H1 (cell line): ENCODE measurements around the gene KCNK7. TPM values are rescaled to one million over a fixed set of nuclear protein-coding genes. Genes with fewer than 3 reads are reported as not detected.

Experiments used
- CTCF ChIA-PET: fragments of 300-600 bp; sonication (Branson Sonifier 250); formaldehyde crosslinking; loops from one replicate; lab custom pipeline; 2021; ENCODE audit not compliant: partially characterized antibody; lab: Charles Lee
- POLR2A ChIA-PET: fragments of 300-600 bp; sonication (Branson Sonifier 250); formaldehyde crosslinking; loops from one replicate; lab custom pipeline; 2021; ENCODE audit warnings: inconsistent platforms; ENCODE audit not compliant: partially characterized antibody; lab: Charles Lee
- DNase-seq, 2 experiments: peaks; one replicate each; pipeline versions ENCODE4 v3.0.0 to v3.0.0-alpha.2; 2010 to 2022; ENCODE audit warnings: low spot score in 2 of 2, low read depth in 1 of 2, mixed read lengths in 1 of 2
- FAIRE-seq: peaks from 2 replicates; lab custom pipeline; 2011; peaks lifted over from hg19 to GRCh38; lab: Jason Lieb, UNC
- H2AFZ ChIP-seq: 2 replicates; pipeline ENCODE4 v1.8.1; 2012; ENCODE audit warnings: low read length, inconsistent platforms
- H2AK5ac ChIP-seq: 2 replicates; pipeline ENCODE4 v1.6.1; 2013; ENCODE audit warnings: low read depth, low read length
- H2BK120ac ChIP-seq: replicated peaks from 2 replicates; pipeline ENCODE3; 2013; ENCODE audit warnings: low read depth, low read length, inconsistent platforms
- H2BK12ac ChIP-seq: 2 replicates; pipeline ENCODE4 v1.6.1; 2013; ENCODE audit warnings: low read depth, low read length
- H2BK15ac ChIP-seq: 2 replicates; pipeline ENCODE4 v1.6.1; 2013; ENCODE audit warnings: low read length
- H2BK20ac ChIP-seq: 2 replicates; pipeline ENCODE4 v1.6.1; 2013; ENCODE audit warnings: low read length
- H2BK5ac ChIP-seq: 2 replicates; pipeline ENCODE4 v1.6.1; 2013; ENCODE audit warnings: low read depth, low read length
- H3K14ac ChIP-seq: 2 replicates; pipeline ENCODE4 v1.6.1; 2013; ENCODE audit warnings: inconsistent platforms; ENCODE audit not compliant: insufficient read length
- H3K18ac ChIP-seq: 2 replicates; pipeline ENCODE4 v1.6.1; 2013; ENCODE audit warnings: low read length; ENCODE audit errors: extremely low read depth
- H3K23ac ChIP-seq: 2 replicates; pipeline ENCODE4 v1.6.1; 2013; ENCODE audit warnings: inconsistent platforms; ENCODE audit not compliant: insufficient read length
- H3K23me2 ChIP-seq: 2 replicates; pipeline ENCODE4 v1.6.1; 2013; ENCODE audit warnings: low read depth, low read length
- H3K27ac ChIP-seq: 2 replicates; pipeline ENCODE4 v1.6.1; 2011; ENCODE audit warnings: low read depth, low read length, inconsistent platforms
- H3K27me3 ChIP-seq, 4 experiments: replicated peaks in 1 of 4; 1 replicate in 1 of 4; 2 replicates in 3 of 4; pipeline versions ENCODE4 v1.6.1 to v1.8.1; 2011 to 2013; ENCODE audit warnings: low read length in 3 of 4, mild to moderate bottlenecking in 3 of 4, inconsistent platforms in 2 of 4, mixed read lengths in 2 of 4, moderate library complexity in 1 of 4; ENCODE audit not compliant: control insufficient read depth in 3 of 4, insufficient read depth in 3 of 4; ENCODE audit errors: extremely low read depth in 1 of 4
- H3K36me3 ChIP-seq, 4 experiments: 2 replicates each; pipeline versions ENCODE4 v1.6.1 to v1.8.1; 2011 to 2013; ENCODE audit warnings: mild to moderate bottlenecking in 4 of 4, low read length in 3 of 4, moderate library complexity in 2 of 4, control low read depth in 1 of 4, inconsistent platforms in 1 of 4; ENCODE audit not compliant: insufficient read depth in 4 of 4, control insufficient read depth in 2 of 4
- H3K4ac ChIP-seq: replicated peaks from 2 replicates; pipeline ENCODE3; 2013; ENCODE audit warnings: low read length, low read depth, mixed read lengths, inconsistent platforms; ENCODE audit not compliant: insufficient read length
- H3K4me1 ChIP-seq, 4 experiments: replicated peaks in 1 of 4; 1 replicate in 1 of 4; 2 replicates in 3 of 4; pipeline versions ENCODE4 v1.6.1 to v1.8.1; 2011 to 2013; ENCODE audit warnings: low read length in 3 of 4, inconsistent platforms in 2 of 4, mixed read lengths in 1 of 4; ENCODE audit not compliant: insufficient read depth in 4 of 4, control insufficient read depth in 3 of 4
- H3K4me2 ChIP-seq, 2 experiments: 2 replicates each; pipeline versions ENCODE4 v1.6.1 to v1.8.1; 2011 to 2013; ENCODE audit warnings: low read depth in 2 of 2, low read length in 2 of 2, control low read depth in 1 of 2, inconsistent platforms in 1 of 2, mild to moderate bottlenecking in 1 of 2; ENCODE audit not compliant: insufficient read depth in 1 of 2
- H3K4me3 ChIP-seq, 4 experiments: fragments of 200-600, 300-600 bp in 1 of 4; sonication (generic), shearing (Covaris generic), sonication (Bioruptor Twin) in 1 of 4; 2 replicates each; pipeline versions ENCODE4 v1.5.1 to v1.8.1; 2011 to 2016; ENCODE audit warnings: low read length in 4 of 4, low read depth in 3 of 4, control low read depth in 2 of 4, inconsistent platforms in 2 of 4, mild to moderate bottlenecking in 2 of 4, mixed read lengths in 1 of 4, moderate library complexity in 1 of 4; ENCODE audit not compliant: insufficient read depth in 2 of 4; ENCODE audit errors: extremely low read depth in 1 of 4
- H3K56ac ChIP-seq: replicated peaks from 2 replicates; pipeline ENCODE3; 2013; ENCODE audit warnings: low read depth, mild to moderate bottlenecking, mixed read lengths, low read length, inconsistent platforms; ENCODE audit not compliant: insufficient read length
- H3K79me1 ChIP-seq: 2 replicates; pipeline ENCODE4 v1.6.1; 2013; ENCODE audit warnings: low read depth, low read length, control low read depth
- H3K79me2 ChIP-seq, 2 experiments: 2 replicates each; pipeline versions ENCODE4 v1.6.1 to v1.8.1; 2012 to 2013; ENCODE audit warnings: low read length in 2 of 2, mild to moderate bottlenecking in 2 of 2, inconsistent platforms in 1 of 2; ENCODE audit not compliant: insufficient read depth in 2 of 2, control insufficient read depth in 1 of 2
- H3K9ac ChIP-seq, 4 experiments: replicated peaks in 1 of 4; 1 replicate in 1 of 4; 2 replicates in 3 of 4; pipeline versions ENCODE4 v1.6.1 to v1.8.1; 2011 to 2013; ENCODE audit warnings: low read depth in 3 of 4, low read length in 3 of 4, control low read depth in 2 of 4, mild to moderate bottlenecking in 2 of 4, moderate library complexity in 2 of 4, inconsistent platforms in 1 of 4; ENCODE audit errors: extremely low read depth in 1 of 4
- H3K9me3 ChIP-seq, 2 experiments: 2 replicates each; pipeline versions ENCODE4 v1.6.1 to v1.8.1; 2012 to 2013; ENCODE audit warnings: mild to moderate bottlenecking in 2 of 2, moderate library complexity in 2 of 2, control low read depth in 1 of 2, inconsistent platforms in 1 of 2, low read depth in 1 of 2, low read length in 1 of 2, mixed read lengths in 1 of 2; ENCODE audit not compliant: insufficient read depth in 2 of 2
- H4K20me1 ChIP-seq, 2 experiments: replicated peaks in 1 of 2; 2 replicates each; pipeline versions ENCODE3 to v1.8.1; 2011 to 2013; ENCODE audit warnings: inconsistent platforms in 2 of 2, low read length in 2 of 2, mild to moderate bottlenecking in 1 of 2; ENCODE audit not compliant: insufficient read depth in 2 of 2, control insufficient read depth in 1 of 2
- H4K5ac ChIP-seq: 2 replicates; pipeline ENCODE4 v1.6.1; 2013; ENCODE audit warnings: low read length, low read depth, mixed read lengths, inconsistent platforms; ENCODE audit not compliant: insufficient read length
- H4K8ac ChIP-seq: 2 replicates; pipeline ENCODE4 v1.8.0; 2013; ENCODE audit warnings: mild to moderate bottlenecking, moderate library complexity, low read length, inconsistent platforms; ENCODE audit not compliant: insufficient read depth; ENCODE audit errors: extremely low read depth
- H4K91ac ChIP-seq: replicated peaks from 2 replicates; pipeline ENCODE3; 2013; ENCODE audit warnings: low read length, mixed read lengths, inconsistent platforms; ENCODE audit not compliant: insufficient read length
- ATF2 ChIP-seq: IDR thresholded peaks from 2 replicates; pipeline ENCODE4 v1.6.1; 2012; ENCODE audit warnings: low read length, inconsistent platforms
- CREB1 ChIP-seq: IDR thresholded peaks from 2 replicates; pipeline ENCODE4 v1.6.1; 2012; ENCODE audit warnings: inconsistent platforms
- EP300 ChIP-seq, 2 experiments: IDR thresholded peaks; 1 replicate in 1 of 2; 2 replicates in 1 of 2; pipeline ENCODE4 v1.6.1; 2011 to 2012; ENCODE audit warnings: low read depth in 2 of 2, low read length in 2 of 2, mild to moderate bottlenecking in 2 of 2, borderline replicate concordance in 1 of 2, inconsistent platforms in 1 of 2, moderate library complexity in 1 of 2
- GTF2F1 ChIP-seq: IDR thresholded peaks from 2 replicates; pipeline ENCODE4 v1.6.1; 2012; ENCODE audit warnings: low read depth, low read length, improper control_type of control experiment, borderline replicate concordance
- POLR2A ChIP-seq, 2 experiments: IDR thresholded peaks; 1 replicate in 1 of 2; 2 replicates in 1 of 2; pipeline ENCODE4 v1.6.1; 2011; ENCODE audit warnings: low read depth in 2 of 2, low read length in 2 of 2, mild to moderate bottlenecking in 2 of 2; ENCODE audit errors: control extremely low read depth in 1 of 2
- USF2 ChIP-seq: IDR thresholded peaks from 2 replicates; pipeline ENCODE4 v1.6.1; 2011; ENCODE audit warnings: low read length, improper control_type of control experiment
- YY1 ChIP-seq: IDR thresholded peaks from 2 replicates; pipeline ENCODE4 v1.6.1; 2011; ENCODE audit warnings: low read depth, mild to moderate bottlenecking, low read length
- WGBS, 2 experiments: shearing (Covaris generic) in 1 of 2; methylation state at CpG; one replicate each; pipeline versions ENCODE4 v1.1.6 to v1.1.7; 2013 to 2015; ENCODE audit warnings: low lambda C conversion rate in 2 of 2, mixed read lengths in 2 of 2, inconsistent platforms in 1 of 2, low coverage in 1 of 2, missing lambda C conversion rate in 1 of 2; ENCODE audit not compliant: insufficient replicate concordance in 2 of 2, insufficient coverage in 1 of 2, insufficient read length in 1 of 2; ENCODE audit errors: extremely low coverage in 1 of 2, missing lambda C conversion rate in 1 of 2; 5-methylcytosine and 5-hydroxymethylcytosine counted together
- polyA plus RNA-seq, 7 experiments: library from polyadenylated mRNA; depleted of rRNA in 3 of 7; stranded (reverse) in 5 of 7; unstranded in 2 of 7; fragments of >200 nt in 5 of 7; fragments of 200-250 nt in 2 of 7; gene quantifications; 1 replicate in 5 of 7; 2 replicates in 1 of 7; 4 replicates in 1 of 7; pipeline versions ENCODE4 v1.2.1 to v1.2.3, GENCODE V29; 2011 to 2013; ENCODE audit warnings: missing spikeins in 2 of 7, mixed read lengths in 2 of 7
- total RNA-seq: library from RNA; stranded (reverse); fragmentation: NEBNext Ultra II Directional; extraction: Animal tissue kit (Norgen Biotek cat#: 25700); gene quantifications from 2 replicates; pipeline ENCODE4 v1.2.1, GENCODE V29; 2021

KCNK7 gene
- total and polyA plus RNA-seq, 2 of the 8 experiments (the other 6 are each of a cell fraction or from before 2014, with no cell fraction given) = 0.74 to 1.0 TPM

DNA sequence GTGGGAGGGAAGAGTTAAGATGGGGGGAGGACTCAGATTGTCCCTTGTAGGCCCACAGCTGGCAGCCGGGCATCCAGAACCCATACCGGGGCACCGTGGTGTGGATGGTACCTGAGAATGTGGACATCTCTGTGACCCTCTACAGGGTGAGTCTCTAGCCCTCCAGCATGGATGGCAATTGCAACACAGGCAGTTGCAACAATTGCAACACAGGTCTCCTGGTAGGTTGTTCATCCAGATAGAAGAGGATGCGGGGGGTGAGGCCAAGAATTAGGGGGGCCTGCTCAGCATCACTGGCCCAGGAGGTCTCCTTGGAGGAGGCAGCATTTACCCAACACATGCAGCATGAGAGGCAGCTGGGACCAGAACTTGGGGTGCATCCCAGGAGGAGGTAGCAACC, 16.3 kb downstream of the KCNK7 start:
- Histone ChIP-seq H3K23ac (no peak overlapping the region), H3K56ac (no peak overlapping the region), H3K4me1 (peaks cover 8 to 17% (median 10%) of the 10 kb centered on the region in 4 experiments; a peak in 6 of 7 replicates), H2BK5ac (no peak overlapping the region), H3K4me3 (no peak overlapping the region), H4K20me1 (peaks cover 0 to 7% of the 10 kb centered on the region in 2 experiments), H3K79me2 (no peaks in the 10 kb centered on the region), H3K9ac (no peak overlapping the region), H2BK20ac (no peak overlapping the region), H3K27me3 (peaks cover 15 to 59% (median 44%) of the 10 kb centered on the region in 4 experiments), H4K5ac (no peak overlapping the region), H2AK5ac (no peak overlapping the region), H3K79me1 (no peaks in the 10 kb centered on the region), H3K14ac (no peak overlapping the region), H3K4me2 (no peak overlapping the region), H2BK12ac (no peak overlapping the region), H3K36me3 (no peaks in the 10 kb centered on the region), H4K8ac (no peak overlapping the region), H3K4ac (no peak overlapping the region), H3K9me3 (no peaks in the 10 kb centered on the region), H2BK15ac (no peak overlapping the region), H3K18ac (no peak overlapping the region), H2AFZ (no peak overlapping the region), H4K91ac (no peak overlapping the region), H3K23me2 (peaks cover 8% of the 10 kb centered on the region; the same call in 1 of the 2 replicates), H2BK120ac (no peak overlapping the region), H3K27ac (no peak overlapping the region)
- no peak for TF ChIP-seq POLR2A (IDR thresholded peaks at IDR 0.05; ENCODE audit: control extremely low read depth in 1 of 2, low read depth in 2 of 2, low read length in 2 of 2)
- TF ChIP-seq ATF2 = no peak
- TF ChIP-seq GTF2F1 = no peak
- no peak for TF ChIP-seq CREB1
- TF ChIP-seq USF2 = no peak
- no peak for TF ChIP-seq EP300 (IDR thresholded peaks at IDR 0.05; ENCODE audit: borderline replicate concordance in 1 of 2, low read depth in 2 of 2, low read length in 2 of 2)
- no peak for TF ChIP-seq YY1
- FAIRE-seq (no peak), DNase-seq (no peak)
- CTCF ChIA-PET = interaction anchor here (1.5 to 7.2 kb wide), 3 partner anchors 10 to 38 kb away, joined by 5 to 97 read pairs (median 23); no protein-coding TSS in a partner anchor
- 89% methylated on average over 4 of the region's 4 CpGs; no CpG with 5 or more reads in 1 of the 2 experiments for WGBS, 2 experiments
- POLR2A ChIA-PET = interaction anchor here (0.7 to 1.1 kb wide), 2 partner anchors 13 to 39 kb away, joined by 3 read pairs; no protein-coding TSS in a partner anchor
